NCI-H345 (cell line): Measurements from ENCODE around the gene POU2AF1.
"Not testable (repeated sequence)": the region's sequence is repeated elsewhere in the genome, so short reads cannot be mapped to it uniquely, and the experiment has no call there.

ENCODE experiments used
- DNase-seq: peaks from one replicate; lab custom pipeline; 2025; lab: John Stamatoyannopoulos, UW

POU2AF1 gene

DNA sequence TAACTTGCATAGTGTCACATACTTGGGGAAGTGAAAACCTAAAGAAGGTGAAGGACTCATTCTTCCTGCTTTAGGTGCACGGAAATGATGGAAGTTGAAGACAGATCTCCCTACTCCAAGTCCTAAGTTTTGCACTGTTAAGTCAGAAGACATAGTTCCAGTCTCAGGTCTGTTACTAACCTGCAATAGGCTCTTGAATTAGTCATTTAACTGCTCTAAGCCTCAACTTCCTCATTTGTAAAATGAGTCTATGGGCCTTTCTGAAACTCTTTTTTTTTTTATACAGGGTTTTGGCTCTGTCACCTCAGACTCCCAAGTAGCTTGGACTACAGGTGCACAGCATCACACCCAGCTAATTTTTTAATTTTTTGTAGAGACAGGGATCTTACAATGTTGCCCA is 30.8 kb upstream of the POU2AF1 start:
- DNase-seq, result no peak

GRCh38 chr11:111408789-111409727 is 30.0 kb upstream of the POU2AF1 start:
- no peak for DNase-seq

DNA sequence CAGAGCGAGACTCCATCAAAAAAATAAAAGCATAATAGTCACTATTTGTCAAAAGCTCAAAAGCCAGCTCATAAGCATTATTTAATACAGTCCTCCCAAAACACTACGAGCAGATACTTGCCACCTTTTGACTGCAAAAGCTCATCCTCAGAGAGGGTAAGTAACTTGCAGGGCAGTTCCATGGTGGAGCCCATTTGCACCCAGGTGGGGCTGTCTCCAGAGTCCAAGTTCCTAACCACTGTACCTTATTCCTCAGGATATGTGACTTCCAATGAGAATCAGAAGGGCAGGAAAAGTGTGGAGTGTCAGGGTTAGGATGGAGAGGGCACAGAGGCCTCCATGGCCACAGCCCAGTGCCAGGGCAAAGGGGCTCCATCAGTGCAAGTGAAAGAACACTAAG is 28.6 kb upstream of the POU2AF1 start:
- DNase-seq, result no peak

DNA sequence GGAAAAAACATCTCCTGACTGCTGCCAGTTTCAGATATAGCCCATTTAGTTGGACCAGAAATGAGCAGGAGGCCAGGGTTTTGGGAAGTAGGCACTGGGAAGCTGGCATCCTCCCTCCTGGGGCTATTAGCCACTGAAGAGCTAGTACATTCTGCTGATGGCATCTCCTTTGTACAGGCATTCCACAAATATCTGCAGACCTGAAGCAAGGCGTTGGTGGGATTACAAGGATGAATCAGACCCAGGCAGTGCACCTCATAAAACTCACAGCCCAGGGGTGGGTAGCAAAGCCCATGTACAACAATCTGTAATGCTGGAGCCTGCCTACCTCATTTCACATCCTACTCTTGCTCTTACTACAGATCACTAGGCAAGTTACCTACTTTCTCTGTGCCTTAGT is 27.5 kb upstream of the POU2AF1 start:
- no peak for DNase-seq

DNA sequence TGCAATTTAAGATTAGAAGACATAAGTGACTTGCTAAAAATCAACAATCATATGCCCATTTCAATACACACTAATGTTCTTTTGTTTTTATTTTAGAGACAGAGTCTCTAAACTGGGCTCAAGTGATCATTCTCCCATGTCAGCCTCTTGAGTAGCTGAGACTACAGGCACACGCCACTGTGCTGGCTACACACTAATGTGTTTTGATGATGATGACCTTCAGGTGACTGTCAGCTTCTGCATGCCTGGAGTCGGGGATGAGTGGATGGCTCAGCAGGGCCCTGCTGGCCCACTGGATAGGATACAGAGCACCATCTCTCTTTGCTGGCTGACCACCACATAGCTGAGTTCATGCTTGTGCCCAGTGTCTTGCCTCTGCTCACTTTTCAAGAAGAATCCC is 27.0 kb upstream of the POU2AF1 start:
- no peak for DNase-seq

GRCh38 chr11:111405551-111405950 is 26.5 kb upstream of the POU2AF1 start:
- no peak for DNase-seq

DNA sequence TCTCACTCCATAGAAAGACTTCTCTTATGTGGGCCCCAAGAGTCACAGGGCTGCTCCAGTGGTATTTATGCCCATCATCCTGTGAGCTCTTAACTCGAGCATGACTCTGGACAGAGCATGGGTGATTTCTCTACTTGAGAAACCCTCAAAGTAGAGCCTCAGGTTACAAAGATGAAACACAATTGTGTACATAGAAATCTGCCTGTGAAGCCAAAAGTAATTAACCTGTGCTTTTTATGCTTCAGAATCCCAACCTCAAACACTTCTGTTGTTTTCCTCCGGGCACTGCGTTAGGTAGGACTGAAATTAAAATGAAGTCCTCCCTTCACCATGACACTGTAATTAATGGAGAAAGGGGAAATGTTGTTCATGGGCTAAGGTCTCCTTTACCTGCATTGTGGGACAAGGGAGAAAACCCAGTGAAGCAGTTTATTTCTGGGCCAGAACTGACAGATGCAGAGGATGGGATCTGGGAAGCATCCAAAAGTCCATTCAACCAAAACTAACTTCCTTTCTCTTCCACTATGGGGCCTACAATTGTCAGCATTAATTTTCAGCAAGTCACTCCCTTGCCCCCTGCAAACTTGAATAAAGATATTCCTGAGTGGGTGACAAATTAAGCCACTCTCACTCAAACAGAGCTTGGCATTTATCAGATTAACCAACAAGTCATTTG is 24.1 kb upstream of the POU2AF1 start:
- DNase-seq, result peak; percentile 63

DNA sequence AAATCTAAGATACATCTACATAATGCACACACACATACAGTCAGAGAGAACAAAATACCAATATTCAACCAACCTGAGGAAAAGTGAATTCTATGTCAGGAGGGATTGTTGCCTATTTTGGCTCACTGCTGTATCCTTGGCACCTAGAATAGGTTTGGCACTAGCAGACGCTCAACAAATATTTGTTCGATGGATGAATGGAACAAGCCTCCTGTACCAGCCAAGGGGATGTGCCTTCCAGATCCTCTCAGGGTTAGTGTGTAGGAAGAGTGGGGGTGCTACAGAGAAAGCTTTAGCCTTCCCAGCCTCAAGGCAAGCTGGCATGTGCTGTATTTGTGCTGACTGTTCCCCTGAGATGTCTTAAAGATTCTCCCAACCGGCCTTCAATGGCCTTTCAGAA is 23.3 kb upstream of the POU2AF1 start:
- peak; percentile 73 for DNase-seq

DNA sequence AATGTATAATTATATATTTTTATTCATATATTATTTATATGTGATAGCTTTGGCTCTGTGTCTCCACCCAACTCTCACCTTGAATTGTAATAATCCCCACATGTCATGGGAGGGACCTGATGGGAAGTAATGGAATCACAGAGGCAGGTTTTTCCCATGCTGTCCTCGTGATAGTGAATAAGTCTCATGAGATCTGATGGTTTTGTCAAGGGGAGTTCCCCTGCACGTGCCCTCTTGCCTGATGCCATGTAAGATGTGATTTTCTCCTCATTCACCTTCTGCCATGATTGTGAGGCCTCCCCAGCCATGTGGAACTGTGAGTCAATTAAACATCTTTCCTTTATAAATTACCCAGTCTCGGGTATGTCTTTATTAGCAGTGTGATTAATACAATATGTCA is 22.9 kb upstream of the POU2AF1 start:
- DNase-seq, result not testable (repeated sequence)

- DNase-seq, result no peak
Observed at GRCh38 chr11:111400595-111400994, 21.5 kb upstream of the POU2AF1 start.

DNA sequence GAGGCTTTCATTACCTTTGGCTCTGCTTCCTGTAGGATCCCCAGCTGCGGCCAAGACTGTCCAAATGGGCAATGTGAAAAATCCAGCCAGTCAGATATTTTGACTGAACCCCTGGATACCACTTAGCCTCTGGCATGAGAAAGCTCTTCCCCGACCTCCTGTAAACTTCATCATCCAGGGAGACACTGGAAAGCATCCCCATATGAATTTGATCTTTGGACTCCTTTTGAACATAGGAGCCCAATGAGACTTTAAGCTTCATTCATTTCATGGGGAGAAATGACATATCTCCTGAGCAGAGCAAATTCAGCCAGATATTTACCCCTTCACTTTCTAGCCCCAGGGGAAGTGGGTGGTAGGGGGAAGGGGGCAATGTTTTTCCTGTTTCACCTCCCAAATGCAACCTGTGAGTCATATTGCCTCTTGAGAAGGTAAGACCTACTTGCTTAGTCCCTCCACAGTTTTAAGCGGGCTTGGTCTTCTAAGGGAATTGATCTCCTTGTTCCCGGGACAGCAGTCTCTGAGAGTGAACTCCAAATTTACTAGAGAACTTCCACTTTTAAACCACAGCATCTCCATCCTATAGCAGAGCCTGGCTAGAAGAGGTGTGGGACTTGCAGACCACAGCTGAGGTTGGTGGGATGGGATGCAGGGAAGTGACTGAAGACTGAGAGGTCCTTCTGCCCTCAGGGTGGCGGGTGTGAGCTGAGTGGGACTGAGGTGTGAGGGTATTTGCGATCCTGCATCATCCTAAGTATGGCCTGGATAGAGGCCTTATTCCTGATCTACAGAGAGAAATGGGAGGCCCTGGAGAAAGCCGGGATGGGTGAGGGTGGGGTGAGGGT is 20.3 kb upstream of the POU2AF1 start:
- DNase-seq, result no peak

- DNase-seq, result no peak
Observed at GRCh38 chr11:111397034-111397433, 18.0 kb upstream of the POU2AF1 start.

GRCh38 chr11:111395749-111396148 is 16.7 kb upstream of the POU2AF1 start:
- no peak for DNase-seq

DNA sequence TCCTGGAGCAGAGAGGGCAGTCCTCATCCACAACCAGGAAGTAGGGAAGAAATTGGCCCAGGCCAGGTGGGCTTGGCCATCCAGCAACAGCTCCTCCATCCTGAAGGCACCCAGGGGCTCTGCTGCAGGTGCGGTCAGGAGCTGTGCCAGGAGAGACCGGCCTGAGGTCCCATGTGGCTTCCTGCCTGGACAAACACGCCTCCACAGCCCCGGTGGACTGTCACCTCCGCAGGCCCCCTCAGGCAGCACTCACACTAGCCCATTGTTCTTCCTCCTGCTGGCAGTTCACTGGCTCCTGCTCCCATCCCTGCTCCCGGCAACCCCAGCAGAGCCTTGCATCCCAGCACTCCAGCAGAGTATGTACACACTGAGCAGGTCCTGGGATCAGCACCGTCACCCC is 16.0 kb upstream of the POU2AF1 start:
- peak; percentile 41 for DNase-seq

DNA sequence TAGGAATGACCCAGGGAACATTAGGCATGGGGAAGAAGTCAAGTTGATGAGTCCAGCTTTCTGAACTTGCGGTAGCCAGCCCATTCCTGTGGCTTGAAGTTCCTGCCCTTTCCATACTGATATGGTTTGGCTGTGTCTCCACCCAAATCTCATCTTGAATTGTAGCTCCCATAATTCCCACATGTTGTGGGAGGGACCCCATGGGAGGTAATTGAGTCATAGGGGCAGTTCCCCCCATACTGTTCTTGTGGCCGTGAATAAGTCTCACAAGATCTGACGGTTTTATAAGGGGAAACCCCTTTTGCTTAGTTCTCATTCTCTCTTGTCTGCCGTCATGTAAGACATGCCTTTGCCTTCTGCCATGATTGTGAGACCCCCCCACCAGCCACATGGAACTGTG is 15.1 kb upstream of the POU2AF1 start:
- DNase-seq, result not testable (repeated sequence)

DNA sequence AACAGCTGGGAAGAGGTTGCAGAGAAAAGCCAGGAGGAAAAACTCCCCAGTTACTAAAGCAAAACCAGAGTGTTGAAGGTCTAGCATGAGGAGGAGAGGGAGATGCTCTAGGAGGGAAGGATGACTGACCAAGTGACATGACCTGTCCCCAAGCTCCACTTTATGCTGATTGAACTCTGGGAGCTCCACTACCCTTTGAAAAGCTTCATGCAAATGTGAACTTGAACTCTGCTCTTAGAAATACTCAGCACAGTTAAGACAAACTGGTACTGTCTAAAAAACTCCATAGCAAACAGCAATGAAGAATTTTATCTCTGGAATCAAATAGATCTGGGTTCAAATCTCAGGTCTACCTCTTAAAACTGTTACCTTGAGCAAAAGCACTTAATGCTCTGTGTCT is 14.5 kb upstream of the POU2AF1 start:
- no peak for DNase-seq

DNA sequence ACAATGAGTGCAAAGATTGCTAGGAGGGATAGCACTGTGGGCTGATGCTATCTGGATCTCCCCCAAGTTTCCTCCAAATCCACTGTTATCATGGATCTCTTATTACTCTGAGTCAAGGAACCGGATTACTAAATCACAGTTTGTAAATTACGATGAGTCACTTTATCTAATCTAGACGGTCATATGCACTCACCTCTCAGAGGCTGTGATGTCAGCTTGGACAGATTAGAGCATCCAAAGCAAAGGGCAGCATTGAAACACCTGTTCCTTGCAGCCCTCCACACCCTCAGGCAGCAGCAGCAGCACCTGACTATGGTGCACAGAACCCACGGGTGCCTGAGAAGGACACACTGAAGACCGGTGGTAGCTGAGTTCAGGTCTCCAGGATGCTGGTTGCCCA is 14.0 kb upstream of the POU2AF1 start:
- DNase-seq, result no peak

GRCh38 chr11:111392552-111392951 is 13.5 kb upstream of the POU2AF1 start:
- no peak for DNase-seq

- DNase-seq, result no peak
Observed at GRCh38 chr11:111391328-111392124, 12.5 kb upstream of the POU2AF1 start.

DNA sequence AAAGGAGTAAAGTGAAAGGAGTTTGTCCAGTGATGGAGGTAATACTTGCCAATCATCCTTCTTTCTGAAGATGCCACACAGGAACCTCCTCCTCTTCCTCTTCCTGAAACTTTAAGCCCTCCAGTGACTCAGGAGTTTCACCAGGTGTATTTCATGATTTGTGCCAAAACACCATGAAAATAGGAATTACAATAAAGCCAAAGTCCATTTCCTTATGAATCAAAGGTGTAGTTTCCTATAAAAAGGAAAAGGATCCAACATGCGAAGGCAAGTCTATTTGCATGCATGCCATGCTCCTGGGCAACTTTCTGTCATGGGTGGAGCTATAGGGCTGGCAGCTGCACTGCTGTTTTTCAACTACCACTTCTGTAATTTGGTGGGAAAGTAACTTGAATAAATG is 9.8 kb upstream of the POU2AF1 start:
- no peak for DNase-seq

DNA sequence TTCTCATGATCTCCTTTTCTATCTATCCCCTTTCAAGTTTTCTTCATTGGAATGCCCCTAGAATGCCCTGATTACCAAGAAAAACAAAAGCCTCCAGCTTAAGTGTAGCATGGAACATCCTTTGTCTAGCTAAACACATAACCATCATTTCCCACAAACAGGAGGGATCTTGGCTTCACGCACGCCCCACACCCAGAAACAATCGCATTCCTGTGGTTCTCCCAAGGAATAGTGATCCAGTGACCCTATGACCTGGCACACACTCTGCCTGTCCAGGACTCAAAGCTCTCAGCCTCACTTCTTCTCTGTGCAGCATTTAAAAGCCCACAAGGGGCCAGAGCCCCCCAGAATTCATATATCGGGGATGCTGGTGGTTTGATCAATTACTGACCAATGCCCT is 9.3 kb upstream of the POU2AF1 start:
- no peak for DNase-seq

DNA sequence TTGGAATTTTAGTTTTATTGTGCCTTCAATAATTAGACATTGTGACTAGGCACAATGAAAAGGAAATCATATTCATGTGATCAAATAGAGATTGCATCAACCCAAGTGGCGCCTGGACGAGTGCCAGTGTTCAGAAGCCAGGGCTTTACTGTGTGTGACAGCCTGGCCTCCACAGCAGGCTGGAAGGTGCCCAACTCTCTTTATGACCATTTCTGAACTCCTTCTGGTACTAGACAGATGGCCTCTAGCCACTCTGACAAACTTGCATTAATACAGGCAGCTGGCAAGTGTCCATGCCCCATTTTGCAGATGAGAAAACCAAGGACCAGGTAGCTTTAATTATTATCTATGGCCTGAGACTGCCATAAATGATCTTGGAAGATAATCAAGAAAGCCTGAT is 8.3 kb upstream of the POU2AF1 start:
- DNase-seq, result peak; percentile 31
